Endothelial cell of umbilical vein (primary cell): ENCODE measurements around the gene SLC23A3. TPM values are rescaled to one million over a fixed set of nuclear protein-coding genes. Genes with fewer than 3 reads are reported as not detected.

ENCODE experiments used
- BruUV-seq: library from RNA; stranded (reverse); fragments of 400-500 nt; replicated peaks from 2 replicates; lab custom pipeline; 2021; lab: Mats Ljungman, UMichigan
- CTCF ChIA-PET: fragments of 300-600, 350-600 bp; sonication (Branson Sonifier 250); formaldehyde crosslinking; loops from one replicate; lab custom pipeline; 2021; ENCODE audit warnings: antibody characterized with exemption, inconsistent platforms; lab: Charles Lee
- POLR2A ChIA-PET: fragments of 300-600, 350-600 bp; sonication (Branson Sonifier 250); formaldehyde crosslinking; loops from one replicate; lab custom pipeline; 2021; ENCODE audit warnings: antibody characterized with exemption, inconsistent platforms; lab: Charles Lee
- DNase-seq: peaks from one replicate; pipeline ENCODE4 v3.0.0-alpha.2; 2011; ENCODE audit warnings: low read depth, low spot score
- FAIRE-seq: peaks from 2 replicates; lab custom pipeline; 2011; peaks lifted over from hg19 to GRCh38; lab: Jason Lieb, UNC
- H2AFZ ChIP-seq: 2 replicates; pipeline ENCODE4 v1.6.0; 2012; ENCODE audit warnings: low read depth, low read length, control low read depth, inconsistent platforms
- H3K27ac ChIP-seq: 2 replicates; pipeline ENCODE4 v1.5.1; 2011; ENCODE audit warnings: low read depth, mild to moderate bottlenecking, control low read depth, low read length, moderate library complexity; ENCODE audit not compliant: insufficient read depth
- H3K27me3 ChIP-seq, 2 experiments: 2 replicates each; pipeline versions ENCODE4 v1.6.0 to v1.6.1; 2011; ENCODE audit warnings: low read length in 2 of 2, mixed read lengths in 1 of 2; ENCODE audit not compliant: control insufficient read depth in 2 of 2, insufficient read depth in 2 of 2
- H3K36me3 ChIP-seq, 2 experiments: 2 replicates in 1 of 2; 3 replicates in 1 of 2; pipeline ENCODE4 v1.5.1; 2011; ENCODE audit warnings: low read length in 2 of 2, mild to moderate bottlenecking in 1 of 2, moderate library complexity in 1 of 2; ENCODE audit not compliant: control insufficient read depth in 2 of 2, insufficient read depth in 2 of 2; ENCODE audit errors: extremely low read depth in 1 of 2
- H3K4me1 ChIP-seq: 3 replicates; pipeline ENCODE4 v1.5.1; 2011; ENCODE audit warnings: mild to moderate bottlenecking, low read length; ENCODE audit not compliant: control insufficient read depth, insufficient read depth; ENCODE audit errors: extremely low read depth
- H3K4me2 ChIP-seq: 2 replicates; pipeline ENCODE4 v1.6.1; 2011; ENCODE audit warnings: low read length, control low read depth, mixed read lengths; ENCODE audit not compliant: insufficient read depth
- H3K4me3 ChIP-seq, 3 experiments: fragments of 200-600 bp in 1 of 3; sonication (generic), shearing (Covaris generic) in 1 of 3; replicated peaks in 1 of 3; 2 replicates each; pipeline ENCODE4 v1.5.1; 2011 to 2016; ENCODE audit warnings: control low read depth in 3 of 3, low read length in 3 of 3, mild to moderate bottlenecking in 2 of 3, inconsistent platforms in 1 of 3, low read depth in 1 of 3, moderate library complexity in 1 of 3; ENCODE audit not compliant: insufficient read depth in 1 of 3
- H3K79me2 ChIP-seq: 2 replicates; pipeline ENCODE4 v1.6.0; 2012; ENCODE audit warnings: low read length, inconsistent platforms; ENCODE audit not compliant: control insufficient read depth, insufficient read depth
- H3K9ac ChIP-seq: replicated peaks from 2 replicates; pipeline ENCODE3; 2011; ENCODE audit warnings: low read length, control low read depth; ENCODE audit not compliant: insufficient read depth; ENCODE audit errors: extremely low read depth
- H3K9me1 ChIP-seq: replicated peaks from 3 replicates; pipeline ENCODE4 v1.6.0; 2011; ENCODE audit warnings: mild to moderate bottlenecking, low read length; ENCODE audit not compliant: control insufficient read depth, insufficient read depth; ENCODE audit errors: extremely low read depth
- H3K9me3 ChIP-seq: replicated peaks from 2 replicates; pipeline ENCODE4 v1.5.1; 2012; ENCODE audit warnings: low read length, inconsistent platforms; ENCODE audit not compliant: control insufficient read depth, insufficient read depth
- H4K20me1 ChIP-seq: replicated peaks from 2 replicates; pipeline ENCODE3; 2011; ENCODE audit warnings: mild to moderate bottlenecking, low read length; ENCODE audit not compliant: control insufficient read depth, insufficient read depth; ENCODE audit errors: extremely low read depth
- CTCF ChIP-seq, 2 donors: IDR thresholded peaks; 1 replicate in 1 of 2; 2 replicates in 1 of 2; pipeline ENCODE4 v1.5.1; 2011; ENCODE audit warnings: low read length in 2 of 2, mild to moderate bottlenecking in 2 of 2, moderate library complexity in 2 of 2, control low read depth in 1 of 2, inconsistent platforms in 1 of 2, low read depth in 1 of 2; ENCODE audit not compliant: insufficient read depth in 1 of 2; ENCODE audit errors: extremely low read depth in 1 of 2
- EZH2 ChIP-seq: IDR thresholded peaks from 2 replicates; pipeline ENCODE4 v1.6.1; 2012; ENCODE audit warnings: borderline replicate concordance, low read depth, mild to moderate bottlenecking, moderate library complexity, low read length, inconsistent platforms; ENCODE audit not compliant: severe bottlenecking
- FOS ChIP-seq: IDR thresholded peaks from 2 replicates; pipeline ENCODE4 v1.6.1; 2011; ENCODE audit warnings: mild to moderate bottlenecking, low read length, moderate library complexity, borderline replicate concordance; ENCODE audit not compliant: insufficient read depth
- GATA2 ChIP-seq: IDR thresholded peaks from 2 replicates; pipeline ENCODE4 v1.7.0; 2011; ENCODE audit warnings: low read depth, mild to moderate bottlenecking, moderate library complexity, mixed read lengths, low read length; ENCODE audit not compliant: insufficient read length, insufficient read depth
- JUN ChIP-seq: IDR thresholded peaks from 2 replicates; pipeline ENCODE4 v1.6.1; 2011; ENCODE audit warnings: borderline replicate concordance, low read depth; ENCODE audit not compliant: insufficient read length, insufficient read depth
- MYC ChIP-seq: IDR thresholded peaks from one replicate; pipeline ENCODE4 v1.6.1; 2011; ENCODE audit warnings: mild to moderate bottlenecking, low read depth, low read length
- POLR2A ChIP-seq: IDR thresholded peaks from 2 replicates; pipeline ENCODE4 v1.6.1; 2012; ENCODE audit warnings: low read depth, mild to moderate bottlenecking, control low read depth, low read length
- POLR2AphosphoS5 ChIP-seq: IDR thresholded peaks from 2 replicates; pipeline ENCODE4 v1.6.1; 2012; ENCODE audit warnings: low read depth, mild to moderate bottlenecking, control low read depth, low read length, moderate library complexity; ENCODE audit not compliant: insufficient read depth
- dilution Hi-C: fragments of 300-500 bp; cut with MboI; formaldehyde crosslinking; loops from one replicate; pipeline ENCODE4 v1.15.0; 2019; ENCODE audit warnings: low sequenced_read_pairs; ENCODE audit not compliant: extremely low pct_ligation_motif_present
- intact Hi-C: fragments of 100-400 bp; cut with micrococcal nuclease; formaldehyde crosslinking; loops from one replicate; pipeline ENCODE4 v1.10.0; 2022
- polyA plus RNA-seq, 4 experiments: library from polyadenylated mRNA; depleted of rRNA in 3 of 4; stranded (reverse) in 3 of 4; unstranded in 1 of 4; fragments of >200 nt; gene quantifications; 2 replicates each; pipeline versions ENCODE4 v1.2.1 to v1.2.3, GENCODE V29; 2011 to 2012; ENCODE audit warnings: missing spikeins in 1 of 4
- total RNA-seq: library from RNA; stranded (reverse); gene quantifications from 2 replicates; pipeline ENCODE4 v1.2.3, GENCODE V29; 2021
- TF ChIP-seq, protein P1 (sequence below): IDR thresholded peaks from 2 replicates; pipeline ENCODE4 v1.6.1; 2011; ENCODE audit not compliant: insufficient read depth, insufficient read length

The SLC23A3 gene
- total and polyA plus RNA-seq, 2 donors (not counting 3 experiments of a cell fraction or from before 2014, with no cell fraction given) = 2.7 to 7.1 TPM

DNA sequence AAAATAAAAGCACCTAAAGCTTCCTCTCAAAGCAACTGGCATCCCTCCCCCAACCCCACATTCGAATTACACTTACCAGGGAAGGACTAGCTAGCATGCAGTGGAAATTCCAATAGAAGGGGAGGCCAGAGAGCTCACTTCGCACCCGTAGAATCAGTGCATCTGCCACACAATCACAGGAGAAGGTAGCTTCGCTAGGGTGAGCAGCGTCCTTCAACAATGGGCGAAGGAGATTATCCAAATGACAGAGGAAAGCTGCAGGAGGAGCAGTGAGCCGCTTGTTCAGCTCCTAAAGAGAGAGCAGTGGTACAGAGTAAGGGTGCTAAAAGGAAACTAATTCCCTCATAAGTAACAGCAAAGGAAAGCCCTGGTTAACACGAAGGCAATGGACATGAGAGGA is 12.4 kb downstream of the SLC23A3 start:
- ChIA-PET CTCF (interaction anchor here (1.1 to 12.9 kb wide), 9 partner anchors 38 to 281 kb away, joined by 6 to 418 read pairs (median 26); partner anchors contain the start of genes CFAP65 and IHH), POLR2A (interaction anchor here (0.6 kb wide), 1 partner anchor 54 kb away, joined by 3 read pairs; no protein-coding TSS in a partner anchor)
- dilution Hi-C loops = no loop called here
- no peaks in the 10 kb centered on the region for H3K9me3 ChIP-seq
- H3K27me3 ChIP-seq = no peaks in the 10 kb centered on the region
- no peak for FAIRE-seq
- H3K4me1 ChIP-seq = peaks cover 10% of the 10 kb centered on the region
- no peaks in the 10 kb centered on the region for H3K79me2 ChIP-seq
- BruUV-seq = no TSS peak
- TF ChIP-seq MYC (no peak), FOS (no peak), JUN (no peak), EZH2 (no peak), CTCF (IDR thresholded peaks at IDR 0.05; ENCODE audit: extremely low read depth in 1 of 2, insufficient read depth in 1 of 2, low read depth in 1 of 2, low read length in 2 of 2) (no peak), POLR2A (no peak), GATA2 (no peak), POLR2AphosphoS5 (no peak)
- TF ChIP-seq, protein P1, sequence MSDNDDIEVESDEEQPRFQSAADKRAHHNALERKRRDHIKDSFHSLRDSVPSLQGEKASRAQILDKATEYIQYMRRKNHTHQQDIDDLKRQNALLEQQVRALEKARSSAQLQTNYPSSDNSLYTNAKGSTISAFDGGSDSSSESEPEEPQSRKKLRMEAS = no peak
- no peaks in the 10 kb centered on the region for H3K9me1 ChIP-seq
- intact Hi-C loops = loop anchor here (5.0 to 10.0 kb wide), 2 partner anchors 283 to 305 kb away; no protein-coding TSS in a partner anchor
- H3K4me3 ChIP-seq = no peak overlapping the region
- H4K20me1 ChIP-seq = no peaks in the 10 kb centered on the region
- no peak overlapping the region for H3K27ac ChIP-seq
- H3K4me2 ChIP-seq = no peak overlapping the region
- peaks cover 2 to 3% of the 10 kb centered on the region in 2 experiments for H3K36me3 ChIP-seq
- no peak overlapping the region for H3K9ac ChIP-seq
- DNase-seq = no peak
- no peak overlapping the region for H2AFZ ChIP-seq
